HepG2 (cell line): ENCODE data around the gene PSMB11. TPM values are rescaled to one million over a fixed set of nuclear protein-coding genes. Genes with fewer than 3 reads are reported as not detected.
A peak's percentile ranks its signal among the peaks of the same experiment; 100 is the strongest.

Source experiments
- CEBPZ ChIP-seq: IDR thresholded peaks from 2 replicates; pipeline ENCODE4 v1.6.1; 2012; ENCODE audit warnings: low read length, improper control_type of control experiment
- FUBP1 ChIP-seq: sonication (generic); formaldehyde crosslinking; IDR thresholded peaks from 2 replicates; pipeline ENCODE4 v1.5.1; 2020; ENCODE audit warnings: missing genetic modification reagents, mild to moderate bottlenecking, borderline replicate concordance
- KIAA2018 ChIP-seq: sonication (generic); formaldehyde crosslinking; IDR thresholded peaks from 2 replicates; pipeline ENCODE4 v1.5.0; 2020; ENCODE audit warnings: mild to moderate bottlenecking, missing genetic modification reagents, borderline replicate concordance
- NFE2 ChIP-seq: sonication (generic); formaldehyde crosslinking; IDR thresholded peaks from 2 replicates; pipeline ENCODE4 v1.4.0; 2020; ENCODE audit warnings: missing genetic modification reagents
- RFX5 ChIP-seq: IDR thresholded peaks from 2 replicates; pipeline ENCODE4 v1.6.1; 2011; ENCODE audit warnings: low read depth, low read length, improper control_type of control experiment
- SP140L ChIP-seq: sonication (generic); formaldehyde crosslinking; IDR thresholded peaks from 2 replicates; pipeline ENCODE4 v1.4.0; 2020; ENCODE audit warnings: missing genetic modification reagents, borderline replicate concordance
- ZNF10 ChIP-seq: sonication (generic); formaldehyde crosslinking; IDR thresholded peaks from 2 replicates; pipeline ENCODE4 v1.4.0; 2020; ENCODE audit warnings: mild to moderate bottlenecking, low read depth, missing genetic modification reagents, borderline replicate concordance
- ZNF280B ChIP-seq: sonication (generic); formaldehyde crosslinking; IDR thresholded peaks from 2 replicates; pipeline ENCODE4 v1.5.0; 2020; ENCODE audit warnings: missing genetic modification reagents, mild to moderate bottlenecking, borderline replicate concordance
- ZNF33B ChIP-seq: sonication (generic); formaldehyde crosslinking; IDR thresholded peaks from 2 replicates; pipeline ENCODE4 v1.5.1; 2020; ENCODE audit warnings: mild to moderate bottlenecking, missing genetic modification reagents
- ZNF350 ChIP-seq: sonication (generic); formaldehyde crosslinking; IDR thresholded peaks from 2 replicates; pipeline ENCODE4 v1.4.0; 2020; ENCODE audit warnings: mild to moderate bottlenecking, low read depth, missing genetic modification reagents, borderline replicate concordance
- ZNF567 ChIP-seq: sonication (generic); formaldehyde crosslinking; IDR thresholded peaks from 2 replicates; pipeline ENCODE4 v1.8.1; 2023; ENCODE audit warnings: mild to moderate bottlenecking, missing genetic modification reagents, borderline replicate concordance
- ZNF777 ChIP-seq: sonication (generic); formaldehyde crosslinking; IDR thresholded peaks from 2 replicates; pipeline ENCODE4 v1.4.0; 2020; ENCODE audit warnings: missing genetic modification reagents
- ZNF879 ChIP-seq: sonication (generic); formaldehyde crosslinking; IDR thresholded peaks from 2 replicates; pipeline ENCODE4 v1.8.1; 2023; ENCODE audit warnings: missing genetic modification reagents
- polyA plus RNA-seq, 8 experiments: library from polyadenylated mRNA; depleted of rRNA in 3 of 8; stranded (reverse) in 7 of 8; unstranded in 1 of 8; fragments of >200 nt; fragmentation: Illumina TruSeq in 4 of 8; extraction: Trizol in 4 of 8; gene quantifications; 2 replicates each; pipeline versions ENCODE4 v1.2.1 to v1.2.3, GENCODE V29; 2011 to 2016; ENCODE audit warnings: low read depth in 4 of 8, missing spikeins in 1 of 8, mixed read lengths in 1 of 8; ENCODE audit not compliant: insufficient read depth in 1 of 8
- total RNA-seq, 5 experiments: library from RNA; depleted of rRNA; stranded (reverse); fragments of >200 nt; fragmentation: Illumina TruSeq; extraction: Trizol; gene quantifications; 2 replicates each; pipeline ENCODE4 v1.2.3, GENCODE V29; 2016; ENCODE audit warnings: low read depth in 1 of 5

Gene PSMB11
- total and polyA plus RNA-seq, 2 of the 13 experiments (the other 11 are each of a cell fraction or from before 2014, with no cell fraction given): not detected

GRCh38 chr14:23071244-23071920 lies 29.4 kb downstream of the PSMB11 start (continued):
- TF ChIP-seq CEBPZ (no peak), ZNF33B (peak; percentile 75), NFE2 (CRISPR knock-in tag) (no peak), ZNF777 (CRISPR knock-in tag) (no peak), ZNF567 (CRISPR knock-in tag) (no peak), ZNF350 (peak; percentile 91), ZNF879 (peak; percentile 94), RFX5 (peak; percentile 51; the same call in 1 of the 2 replicates), FUBP1 (0 out of 2 replicates have a peak, but pooled peaks have one; percentile 16), ZNF10 (no peak), SP140L (CRISPR knock-in tag) (0 out of 2 replicates have a peak, but pooled peaks have one; percentile 83), ZNF280B (peak; percentile 94), KIAA2018 (CRISPR knock-in tag) (no peak)
